Activated T-cell treated with anti-CD3 and anti-CD28 coated beads, Interleukin-2, amount 50 U/mL, for 24 hours (primary cell): Measurements from ENCODE around the gene NDUFA12.
A peak's percentile ranks its signal among the peaks of the same experiment; 100 is the strongest.

ENCODE experiments used
- DNase-seq: peaks from one replicate; pipeline ENCODE4 v3.0.0-alpha.2; 2020
- H3K27ac Mint-ChIP-seq: 2 replicates; pipeline ENCODE4 v1.8.0; 2020; ENCODE audit warnings: mild to moderate bottlenecking, mixed read lengths
- H3K27me3 Mint-ChIP-seq: 2 replicates; pipeline ENCODE4 v1.8.0; 2020; ENCODE audit warnings: mixed read lengths
- H3K36me3 Mint-ChIP-seq: 2 replicates; pipeline ENCODE4 v1.8.0; 2020; ENCODE audit warnings: low read depth, mixed read lengths
- H3K4me1 Mint-ChIP-seq: 2 replicates; pipeline ENCODE4 v1.8.0; 2020; ENCODE audit warnings: low read depth, mixed read lengths
- H3K4me3 Mint-ChIP-seq: 2 replicates; pipeline ENCODE4 v1.8.0; 2020; ENCODE audit warnings: mild to moderate bottlenecking, moderate library complexity, mixed read lengths
- H3K9me3 Mint-ChIP-seq: 2 replicates; pipeline ENCODE4 v1.8.0; 2020; ENCODE audit warnings: mixed read lengths

Gene NDUFA12

GRCh38 chr12:94941440-94941862 lies 62.0 kb downstream of the NDUFA12 start:
- H3K4me3 Mint-ChIP-seq: no peak overlapping the region
- peaks cover 40% of the 10 kb centered on the region for H3K4me1 Mint-ChIP-seq

GRCh38 chr12:94940771-94941170 lies 62.7 kb downstream of the NDUFA12 start:
- H3K27ac Mint-ChIP-seq: no peak overlapping the region
- no peak overlapping the region for H3K4me3 Mint-ChIP-seq
- H3K27me3 Mint-ChIP-seq: no peaks in the 10 kb centered on the region
- H3K4me1 Mint-ChIP-seq: peaks cover 39% of the 10 kb centered on the region
- H3K36me3 Mint-ChIP-seq: no peaks in the 10 kb centered on the region
- DNase-seq: no peak
- H3K9me3 Mint-ChIP-seq: no peaks in the 10 kb centered on the region

More at GRCh38 chr12:94941440-94941862, 62.0 kb downstream of the NDUFA12 start:
- peak; percentile 56 for DNase-seq
- Mint-ChIP-seq H3K9me3 (no peaks in the 10 kb centered on the region), H3K27ac (peak overlapping the region; percentile 85), H3K27me3 (peaks cover 2% of the 10 kb centered on the region), H3K36me3 (no peaks in the 10 kb centered on the region)

GRCh38 chr12:94938583-94938982 lies 64.9 kb downstream of the NDUFA12 start:
- no peaks in the 10 kb centered on the region for H3K9me3 Mint-ChIP-seq
- H3K4me3 Mint-ChIP-seq: no peak overlapping the region
- no peaks in the 10 kb centered on the region for H3K36me3 Mint-ChIP-seq
- H3K27me3 Mint-ChIP-seq: no peaks in the 10 kb centered on the region
- H3K27ac Mint-ChIP-seq: no peak overlapping the region
- DNase-seq: no peak
- peaks cover 29% of the 10 kb centered on the region for H3K4me1 Mint-ChIP-seq

- Mint-ChIP-seq H3K4me1 (no peaks in the 10 kb centered on the region), H3K36me3 (no peaks in the 10 kb centered on the region), H3K27ac (no peak overlapping the region), H3K9me3 (no peaks in the 10 kb centered on the region), H3K27me3 (no peaks in the 10 kb centered on the region), H3K4me3 (no peak overlapping the region)
- no peak for DNase-seq
Observed at GRCh38 chr12:94930772-94931171, 72.7 kb downstream of the NDUFA12 start.

GRCh38 chr12:94930216-94930654 lies 73.3 kb downstream of the NDUFA12 start:
- DNase-seq: no peak
- Mint-ChIP-seq H3K27me3 (no peaks in the 10 kb centered on the region), H3K27ac (no peak overlapping the region), H3K4me1 (no peaks in the 10 kb centered on the region), H3K36me3 (no peaks in the 10 kb centered on the region), H3K9me3 (no peaks in the 10 kb centered on the region), H3K4me3 (no peak overlapping the region)

- no peak for DNase-seq
- H3K4me1 Mint-ChIP-seq: no peaks in the 10 kb centered on the region
- no peaks in the 10 kb centered on the region for H3K27me3 Mint-ChIP-seq
- no peaks in the 10 kb centered on the region for H3K36me3 Mint-ChIP-seq
- H3K9me3 Mint-ChIP-seq: no peaks in the 10 kb centered on the region
- no peak overlapping the region for H3K27ac Mint-ChIP-seq
- H3K4me3 Mint-ChIP-seq: no peak overlapping the region
Observed at GRCh38 chr12:94929780-94930179, 73.7 kb downstream of the NDUFA12 start.

- H3K9me3 Mint-ChIP-seq: no peaks in the 10 kb centered on the region
- H3K27ac Mint-ChIP-seq: no peak overlapping the region
- no peaks in the 10 kb centered on the region for H3K4me1 Mint-ChIP-seq
- H3K4me3 Mint-ChIP-seq: no peak overlapping the region
- no peak for DNase-seq
- H3K36me3 Mint-ChIP-seq: no peaks in the 10 kb centered on the region
- no peaks in the 10 kb centered on the region for H3K27me3 Mint-ChIP-seq
Observed at GRCh38 chr12:94925729-94926128, 77.8 kb downstream of the NDUFA12 start.

GRCh38 chr12:94925206-94925605 lies 78.3 kb downstream of the NDUFA12 start:
- Mint-ChIP-seq H3K4me1 (no peaks in the 10 kb centered on the region), H3K4me3 (no peak overlapping the region)

GRCh38 chr12:94922561-94922960 lies 80.9 kb downstream of the NDUFA12 start:
- no peaks in the 10 kb centered on the region for H3K9me3 Mint-ChIP-seq
- no peak overlapping the region for H3K4me3 Mint-ChIP-seq
- no peaks in the 10 kb centered on the region for H3K27me3 Mint-ChIP-seq
- H3K4me1 Mint-ChIP-seq: no peaks in the 10 kb centered on the region
- no peaks in the 10 kb centered on the region for H3K36me3 Mint-ChIP-seq
- no peak overlapping the region for H3K27ac Mint-ChIP-seq
- DNase-seq: no peak

More at GRCh38 chr12:94925206-94925605, 78.3 kb downstream of the NDUFA12 start:
- Mint-ChIP-seq H3K27ac (no peak overlapping the region), H3K9me3 (no peaks in the 10 kb centered on the region), H3K27me3 (no peaks in the 10 kb centered on the region), H3K36me3 (no peaks in the 10 kb centered on the region)
- no peak for DNase-seq
